ENCODE measurements around the gene SART1. TPM values are rescaled to one million over a fixed set of nuclear protein-coding genes. Genes with fewer than 3 reads are reported as not detected.

SART1 gene
- polyA plus RNA-seq, 1 donor (not counting 4 experiments of a cell fraction or from before 2014, with no cell fraction given): 14.7 TPM

DNA sequence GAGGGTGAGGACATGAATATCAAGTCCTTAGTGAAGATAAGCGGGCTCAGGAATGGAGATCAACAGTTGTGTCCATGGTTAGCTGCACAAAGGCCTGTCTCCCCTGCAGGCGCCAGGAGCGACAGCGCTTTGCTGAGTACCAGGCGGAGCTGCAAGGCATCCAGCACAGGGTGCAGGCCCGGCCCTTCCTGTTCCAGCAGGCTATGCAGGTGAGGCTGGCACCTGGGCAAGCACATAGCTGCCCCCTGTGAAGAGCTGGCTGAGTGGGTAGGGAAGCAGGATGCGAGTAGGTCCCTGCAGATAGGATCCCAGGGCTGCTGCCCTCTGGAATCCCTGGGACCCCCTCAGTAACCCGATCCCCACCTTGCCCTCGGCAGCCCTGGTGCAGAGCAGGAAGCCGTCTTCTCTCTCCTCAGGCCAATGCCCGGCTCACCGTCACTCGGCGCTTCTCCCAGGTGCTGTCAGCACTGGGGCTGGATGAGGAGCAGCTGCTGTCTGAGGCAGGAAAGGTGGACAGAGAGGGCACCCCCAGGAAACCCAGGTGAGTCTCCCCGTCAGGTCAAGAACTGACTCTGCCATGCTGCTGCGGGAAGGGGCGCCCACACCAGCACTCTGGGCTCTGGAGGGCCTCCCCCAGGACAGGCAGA, 2.6 kb upstream of the SART1 start:
- FAIRE-seq: no peak
- Histone ChIP-seq H3K4me3 (ENCODE audit: control insufficient read depth in 2 of 3, extremely low read depth in 1 of 3, insufficient read depth in 2 of 3, low read depth in 1 of 3, low read length in 3 of 3) (no peak overlapping the region), H3K9me3 (ENCODE audit: control insufficient read depth, low read depth, low read length) (no peaks in the 10 kb centered on the region), H3K9me1 (ENCODE audit: control insufficient read depth, extremely low read depth, insufficient read depth, low read length) (no peaks in the 10 kb centered on the region), H3K9ac (ENCODE audit: control insufficient read depth, extremely low read depth, insufficient read depth, low read length) (no peak overlapping the region), H2AFZ (ENCODE audit: control insufficient read depth, low read length) (no peak overlapping the region), H3K4me2 (ENCODE audit: control insufficient read depth, extremely low read depth, insufficient read depth, low read depth, low read length) (no peak overlapping the region), H3K27ac (ENCODE audit: control insufficient read depth, insufficient read depth, low read length) (no peak overlapping the region), H3K4me1 (ENCODE audit: control insufficient read depth, extremely low read depth, insufficient read depth, low read length) (peaks cover 12% of the 10 kb centered on the region), H4K20me1 (ENCODE audit: control insufficient read depth, extremely low read depth, insufficient read depth, low read length) (no peaks in the 10 kb centered on the region), H3K27me3 (ENCODE audit: control insufficient read depth, extremely low read depth, insufficient read depth, low read length) (no peaks in the 10 kb centered on the region), H3K79me2 (ENCODE audit: control insufficient read depth, insufficient read depth, low read length) (peaks cover 23% of the 10 kb centered on the region), H3K36me3 (ENCODE audit: control insufficient read depth in 2 of 2, extremely low read depth in 1 of 2, insufficient read depth in 2 of 2, low read length in 2 of 2) (peaks cover 0 to 2% of the 10 kb centered on the region in 2 experiments)
- dilution Hi-C loops (cut with MboI; ENCODE audit: extremely low pct_ligation_motif_present, low sequenced_read_pairs): no loop called here
- DNase-seq (ENCODE audit: low read depth, low spot score): no peak
- TF ChIP-seq, protein P1, sequence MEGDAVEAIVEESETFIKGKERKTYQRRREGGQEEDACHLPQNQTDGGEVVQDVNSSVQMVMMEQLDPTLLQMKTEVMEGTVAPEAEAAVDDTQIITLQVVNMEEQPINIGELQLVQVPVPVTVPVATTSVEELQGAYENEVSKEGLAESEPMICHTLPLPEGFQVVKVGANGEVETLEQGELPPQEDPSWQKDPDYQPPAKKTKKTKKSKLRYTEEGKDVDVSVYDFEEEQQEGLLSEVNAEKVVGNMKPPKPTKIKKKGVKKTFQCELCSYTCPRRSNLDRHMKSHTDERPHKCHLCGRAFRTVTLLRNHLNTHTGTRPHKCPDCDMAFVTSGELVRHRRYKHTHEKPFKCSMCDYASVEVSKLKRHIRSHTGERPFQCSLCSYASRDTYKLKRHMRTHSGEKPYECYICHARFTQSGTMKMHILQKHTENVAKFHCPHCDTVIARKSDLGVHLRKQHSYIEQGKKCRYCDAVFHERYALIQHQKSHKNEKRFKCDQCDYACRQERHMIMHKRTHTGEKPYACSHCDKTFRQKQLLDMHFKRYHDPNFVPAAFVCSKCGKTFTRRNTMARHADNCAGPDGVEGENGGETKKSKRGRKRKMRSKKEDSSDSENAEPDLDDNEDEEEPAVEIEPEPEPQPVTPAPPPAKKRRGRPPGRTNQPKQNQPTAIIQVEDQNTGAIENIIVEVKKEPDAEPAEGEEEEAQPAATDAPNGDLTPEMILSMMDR (optimal IDR thresholded peaks at IDR 0.05 in 1 of 3, IDR thresholded peaks at IDR 0.05 in 1 of 3, conservative IDR thresholded peaks at IDR 0.05 in 1 of 3; ENCODE audit: extremely low read depth in 1 of 3, insufficient read depth in 2 of 3, low read length in 3 of 3): no peak
- TF ChIP-seq EZH2 (IDR thresholded peaks at IDR 0.05; ENCODE audit: low read length): no peak

DNA sequence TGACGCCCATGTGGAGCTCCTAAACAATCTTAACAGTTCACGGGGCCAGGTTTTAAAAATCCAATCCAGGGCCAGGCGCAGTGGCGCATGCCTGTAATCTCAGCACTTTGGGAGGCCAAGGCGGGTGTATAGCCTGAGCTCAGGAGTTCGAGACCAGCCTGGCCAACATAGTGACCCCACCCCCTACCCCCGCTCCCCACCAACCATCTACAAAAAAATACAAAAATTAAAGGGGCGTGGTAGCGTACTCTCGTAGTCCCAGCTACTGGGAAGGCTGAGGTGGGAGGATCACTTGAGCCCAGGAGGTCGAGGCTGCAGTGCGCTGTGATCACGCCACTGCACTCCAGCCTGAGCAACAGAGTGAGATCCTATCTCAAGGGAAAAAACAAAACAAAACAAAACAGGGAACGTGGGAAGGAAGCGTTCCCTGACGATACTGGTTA, 689 bp upstream of the SART1 start:
- dilution Hi-C loops (cut with MboI; ENCODE audit: extremely low pct_ligation_motif_present, low sequenced_read_pairs): no loop called here
- DNase-seq (ENCODE audit: low read depth, low spot score): no peak

More for the DNA sequence above, 689 bp upstream of the SART1 start:
- H3K4me1 ChIP-seq (ENCODE audit: control insufficient read depth, extremely low read depth, insufficient read depth, low read length): peaks cover 8% of the 10 kb centered on the region
- H3K36me3 ChIP-seq (ENCODE audit: control insufficient read depth in 2 of 2, extremely low read depth in 1 of 2, insufficient read depth in 2 of 2, low read length in 2 of 2): peaks cover 11 to 16% of the 10 kb centered on the region in 2 experiments
- H3K27me3 ChIP-seq (ENCODE audit: control insufficient read depth, extremely low read depth, insufficient read depth, low read length): no peaks in the 10 kb centered on the region
- TF ChIP-seq, protein P1 (optimal IDR thresholded peaks at IDR 0.05 in 1 of 3, IDR thresholded peaks at IDR 0.05 in 1 of 3, conservative IDR thresholded peaks at IDR 0.05 in 1 of 3; ENCODE audit: extremely low read depth in 1 of 3, insufficient read depth in 2 of 3, low read length in 3 of 3): no peak
- no peak for TF ChIP-seq EZH2 (IDR thresholded peaks at IDR 0.05; ENCODE audit: low read length)
- peaks cover 31% of the 10 kb centered on the region for H3K79me2 ChIP-seq (ENCODE audit: control insufficient read depth, insufficient read depth, low read length)
- H3K27ac ChIP-seq (ENCODE audit: control insufficient read depth, insufficient read depth, low read length): peak overlapping the region; percentile 89
- peak overlapping the region; percentile 91 for H3K9ac ChIP-seq (ENCODE audit: control insufficient read depth, extremely low read depth, insufficient read depth, low read length)
- H3K9me3 ChIP-seq (ENCODE audit: control insufficient read depth, low read depth, low read length): no peaks in the 10 kb centered on the region
- H4K20me1 ChIP-seq (ENCODE audit: control insufficient read depth, extremely low read depth, insufficient read depth, low read length): no peaks in the 10 kb centered on the region
- peak overlapping the region; percentile 84 for H3K4me2 ChIP-seq (ENCODE audit: control insufficient read depth, extremely low read depth, insufficient read depth, low read depth, low read length)
- H2AFZ ChIP-seq (ENCODE audit: control insufficient read depth, low read length): peak overlapping the region; percentile 97
- H3K9me1 ChIP-seq (ENCODE audit: control insufficient read depth, extremely low read depth, insufficient read depth, low read length): no peaks in the 10 kb centered on the region
- FAIRE-seq: no peak
- peak overlapping the region; percentile 58 to 95 (median 70) for H3K4me3 ChIP-seq (ENCODE audit: control insufficient read depth in 2 of 3, extremely low read depth in 1 of 3, insufficient read depth in 2 of 3, low read depth in 1 of 3, low read length in 3 of 3)
